Measurements from ENCODE around the gene TMEM37.

Gene TMEM37

GRCh38 chr2:119472749-119473148 is 41.1 kb downstream of the TMEM37 start:
- Histone ChIP-seq H3K4me1 (ENCODE audit: control insufficient read depth, insufficient read depth, low read length) (no peaks in the 10 kb centered on the region), H3K9ac (ENCODE audit: low read length) (no peak overlapping the region), H3K36me3 (ENCODE audit: control insufficient read depth, insufficient read depth, low read length) (no peaks in the 10 kb centered on the region), H3K4me3 (ENCODE audit: low read length) (no peak overlapping the region), H3K27ac (ENCODE audit: low read depth, low read length) (no peak overlapping the region), H3K27me3 (ENCODE audit: control insufficient read depth, insufficient read depth, low read length) (no peaks in the 10 kb centered on the region)

- H3K27ac ChIP-seq (ENCODE audit: low read depth, low read length), result no peak overlapping the region
- no peak overlapping the region for H3K9ac ChIP-seq (ENCODE audit: low read length)
- no peaks in the 10 kb centered on the region for H3K36me3 ChIP-seq (ENCODE audit: control insufficient read depth, insufficient read depth, low read length)
- H3K4me1 ChIP-seq (ENCODE audit: control insufficient read depth, insufficient read depth, low read length), result no peaks in the 10 kb centered on the region
- H3K4me3 ChIP-seq (ENCODE audit: low read length), result no peak overlapping the region
- H3K27me3 ChIP-seq (ENCODE audit: control insufficient read depth, insufficient read depth, low read length), result no peaks in the 10 kb centered on the region
Observed at GRCh38 chr2:119473621-119474370, 42.1 kb downstream of the TMEM37 start.

GRCh38 chr2:119474371-119475224 is 42.9 kb downstream of the TMEM37 start:
- Histone ChIP-seq H3K27me3 (ENCODE audit: control insufficient read depth, insufficient read depth, low read length) (no peaks in the 10 kb centered on the region), H3K4me3 (ENCODE audit: low read length) (no peak overlapping the region), H3K36me3 (ENCODE audit: control insufficient read depth, insufficient read depth, low read length) (no peaks in the 10 kb centered on the region), H3K9ac (ENCODE audit: low read length) (no peak overlapping the region), H3K4me1 (ENCODE audit: control insufficient read depth, insufficient read depth, low read length) (no peaks in the 10 kb centered on the region), H3K27ac (ENCODE audit: low read depth, low read length) (no peak overlapping the region)

DNA sequence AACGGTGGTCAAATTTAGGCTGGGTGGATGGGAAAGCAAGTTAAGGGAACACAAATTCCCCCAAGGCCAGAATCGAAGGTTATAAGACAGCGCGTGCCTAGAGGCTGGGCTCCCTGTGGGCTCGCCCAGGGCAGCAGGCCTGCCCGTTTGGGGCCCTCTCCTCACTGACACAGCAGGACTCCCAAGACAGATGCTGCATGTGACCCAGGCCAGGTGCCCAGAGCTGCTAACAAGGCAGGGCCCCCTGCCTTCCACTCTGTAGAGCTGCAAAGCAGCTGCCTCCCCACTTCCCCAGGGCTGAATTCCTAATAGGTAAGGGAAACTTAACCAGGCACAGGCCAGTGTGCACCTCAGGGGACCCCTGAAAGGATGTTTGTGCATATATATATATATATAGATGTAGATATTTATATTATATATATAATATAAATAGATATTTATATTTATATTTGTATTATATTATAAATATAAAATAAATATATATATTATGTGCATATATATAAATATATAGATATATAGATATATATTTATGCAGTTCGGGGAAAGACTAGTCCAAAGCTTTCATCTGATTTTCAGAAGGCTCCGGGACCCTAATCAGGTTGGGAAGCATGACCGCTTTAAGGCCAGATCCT is 43.7 kb downstream of the TMEM37 start:
- H3K36me3 ChIP-seq (ENCODE audit: control insufficient read depth, insufficient read depth, low read length), result no peaks in the 10 kb centered on the region
- no peak overlapping the region for H3K9ac ChIP-seq (ENCODE audit: low read length)
- H3K27ac ChIP-seq (ENCODE audit: low read depth, low read length), result no peak overlapping the region
- H3K4me1 ChIP-seq (ENCODE audit: control insufficient read depth, insufficient read depth, low read length), result no peaks in the 10 kb centered on the region
- H3K4me3 ChIP-seq (ENCODE audit: low read length), result no peak overlapping the region
- H3K27me3 ChIP-seq (ENCODE audit: control insufficient read depth, insufficient read depth, low read length), result no peaks in the 10 kb centered on the region

GRCh38 chr2:119475857-119476244 is 44.2 kb downstream of the TMEM37 start:
- H3K36me3 ChIP-seq (ENCODE audit: control insufficient read depth, insufficient read depth, low read length), result no peaks in the 10 kb centered on the region
- no peaks in the 10 kb centered on the region for H3K4me1 ChIP-seq (ENCODE audit: control insufficient read depth, insufficient read depth, low read length)
- peaks cover 2% of the 10 kb centered on the region for H3K27me3 ChIP-seq (ENCODE audit: control insufficient read depth, insufficient read depth, low read length)
- H3K27ac ChIP-seq (ENCODE audit: low read depth, low read length), result no peak overlapping the region
- H3K9ac ChIP-seq (ENCODE audit: low read length), result no peak overlapping the region
- H3K4me3 ChIP-seq (ENCODE audit: low read length), result no peak overlapping the region

GRCh38 chr2:119476301-119477112 is 44.9 kb downstream of the TMEM37 start:
- Histone ChIP-seq H3K36me3 (ENCODE audit: control insufficient read depth, insufficient read depth, low read length) (no peaks in the 10 kb centered on the region), H3K4me3 (ENCODE audit: low read length) (no peak overlapping the region), H3K27me3 (ENCODE audit: control insufficient read depth, insufficient read depth, low read length) (peaks cover 2% of the 10 kb centered on the region), H3K27ac (ENCODE audit: low read depth, low read length) (no peak overlapping the region), H3K4me1 (ENCODE audit: control insufficient read depth, insufficient read depth, low read length) (no peaks in the 10 kb centered on the region), H3K9ac (ENCODE audit: low read length) (no peak overlapping the region)

DNA sequence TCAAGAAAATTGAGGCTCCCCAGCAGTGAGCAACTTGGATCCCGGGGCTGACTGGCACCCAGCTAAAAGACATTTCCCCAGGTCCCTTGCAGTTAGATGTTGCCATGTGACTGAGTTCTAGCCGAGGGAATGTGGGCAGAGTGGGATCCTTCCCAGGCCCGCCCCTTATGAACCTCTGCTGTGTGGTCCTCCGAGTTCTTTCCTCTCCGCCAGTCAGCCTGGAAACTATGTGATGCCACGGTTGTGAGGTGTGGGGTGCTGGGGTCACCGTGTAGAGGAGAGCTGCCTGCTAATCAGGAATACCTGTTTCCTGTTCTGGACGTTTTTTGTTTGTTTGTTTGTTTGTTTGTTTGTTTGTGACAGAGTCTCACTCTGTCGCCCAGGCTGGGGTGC is 45.5 kb downstream of the TMEM37 start:
- Histone ChIP-seq H3K27me3 (ENCODE audit: control insufficient read depth, insufficient read depth, low read length) (peaks cover 2% of the 10 kb centered on the region), H3K27ac (ENCODE audit: low read depth, low read length) (no peak overlapping the region), H3K4me3 (ENCODE audit: low read length) (no peak overlapping the region), H3K4me1 (ENCODE audit: control insufficient read depth, insufficient read depth, low read length) (no peaks in the 10 kb centered on the region), H3K36me3 (ENCODE audit: control insufficient read depth, insufficient read depth, low read length) (no peaks in the 10 kb centered on the region), H3K9ac (ENCODE audit: low read length) (no peak overlapping the region)

- no peak overlapping the region for H3K9ac ChIP-seq (ENCODE audit: low read length)
- peaks cover 2% of the 10 kb centered on the region for H3K27me3 ChIP-seq (ENCODE audit: control insufficient read depth, insufficient read depth, low read length)
- H3K27ac ChIP-seq (ENCODE audit: low read depth, low read length), result no peak overlapping the region
- no peak overlapping the region for H3K4me3 ChIP-seq (ENCODE audit: low read length)
- no peaks in the 10 kb centered on the region for H3K36me3 ChIP-seq (ENCODE audit: control insufficient read depth, insufficient read depth, low read length)
- H3K4me1 ChIP-seq (ENCODE audit: control insufficient read depth, insufficient read depth, low read length), result no peaks in the 10 kb centered on the region
Observed at GRCh38 chr2:119478188-119478977, 46.7 kb downstream of the TMEM37 start.

DNA sequence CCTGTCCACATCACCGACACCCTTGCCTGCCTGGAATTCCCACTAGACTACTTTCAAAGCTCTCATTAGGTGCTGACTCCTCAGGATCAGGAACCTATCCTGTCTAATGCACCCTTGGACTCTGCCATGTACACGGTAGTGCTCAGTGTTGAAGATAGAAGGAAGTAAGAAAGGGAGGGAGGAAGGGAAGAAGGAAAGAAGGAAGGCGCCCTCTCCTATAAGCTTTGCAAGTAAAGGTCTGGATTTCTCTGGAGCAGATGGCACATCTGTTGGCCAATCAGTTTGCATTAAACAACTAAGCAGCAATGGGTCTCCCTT is 47.3 kb downstream of the TMEM37 start:
- no peak overlapping the region for H3K27ac ChIP-seq (ENCODE audit: low read depth, low read length)
- H3K4me1 ChIP-seq (ENCODE audit: control insufficient read depth, insufficient read depth, low read length), result no peaks in the 10 kb centered on the region
- H3K36me3 ChIP-seq (ENCODE audit: control insufficient read depth, insufficient read depth, low read length), result no peaks in the 10 kb centered on the region
- no peak overlapping the region for H3K9ac ChIP-seq (ENCODE audit: low read length)
- no peak overlapping the region for H3K4me3 ChIP-seq (ENCODE audit: low read length)
- H3K27me3 ChIP-seq (ENCODE audit: control insufficient read depth, insufficient read depth, low read length), result peaks cover 2% of the 10 kb centered on the region

DNA sequence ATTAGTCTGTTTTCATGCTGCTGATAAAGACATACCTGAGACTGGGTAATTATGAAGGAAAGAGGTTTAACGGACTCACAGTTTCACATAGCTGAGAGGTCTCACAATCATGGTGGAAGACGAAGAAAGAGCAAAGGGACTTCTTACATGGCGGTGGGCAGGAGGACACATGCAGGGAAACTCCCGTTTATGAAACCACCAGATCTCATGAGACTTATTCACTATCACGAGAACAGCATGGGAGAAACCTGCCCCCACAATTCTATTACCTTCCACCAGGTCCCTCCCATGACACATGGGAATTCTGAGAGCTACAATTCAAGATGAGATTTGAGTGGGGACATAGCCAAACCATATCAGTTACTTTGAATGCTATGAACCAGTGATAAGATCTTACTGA is 48.5 kb downstream of the TMEM37 start:
- Histone ChIP-seq H3K27me3 (ENCODE audit: control insufficient read depth, insufficient read depth, low read length) (peaks cover 2% of the 10 kb centered on the region), H3K4me1 (ENCODE audit: control insufficient read depth, insufficient read depth, low read length) (no peaks in the 10 kb centered on the region), H3K27ac (ENCODE audit: low read depth, low read length) (no peak overlapping the region), H3K9ac (ENCODE audit: low read length) (no peak overlapping the region), H3K4me3 (ENCODE audit: low read length) (no peak overlapping the region), H3K36me3 (ENCODE audit: control insufficient read depth, insufficient read depth, low read length) (no peaks in the 10 kb centered on the region)

GRCh38 chr2:119480718-119481142 is 49.1 kb downstream of the TMEM37 start:
- Histone ChIP-seq H3K36me3 (ENCODE audit: control insufficient read depth, insufficient read depth, low read length) (no peaks in the 10 kb centered on the region), H3K27ac (ENCODE audit: low read depth, low read length) (no peak overlapping the region), H3K4me3 (ENCODE audit: low read length) (no peak overlapping the region), H3K9ac (ENCODE audit: low read length) (no peak overlapping the region), H3K27me3 (ENCODE audit: control insufficient read depth, insufficient read depth, low read length) (peaks cover 2% of the 10 kb centered on the region), H3K4me1 (ENCODE audit: control insufficient read depth, insufficient read depth, low read length) (no peaks in the 10 kb centered on the region)

Measured in rectal smooth muscle tissue (tissue), 1 donor.